BJ (cell line): ENCODE data around the gene TARM1. TPM values are rescaled to one million over a fixed set of nuclear protein-coding genes. Genes with fewer than 3 reads are reported as not detected.
"Not testable (repeated sequence)": the region's sequence is repeated elsewhere in the genome, so short reads cannot be mapped to it uniquely, and the experiment has no call there.

Experiments used
- CTCF ChIA-PET: fragments of 350-600 bp; formaldehyde crosslinking; extraction: SDS; loops from one replicate; lab custom pipeline; 2021; ENCODE audit warnings: antibody characterized with exemption, inconsistent platforms; lab: Yijun Ruan, JAX
- POLR2A ChIA-PET: fragments of 300-600 bp; sonication (Branson Sonifier 250); formaldehyde crosslinking; extraction: SDS; loops from one replicate; lab custom pipeline; 2021; ENCODE audit warnings: antibody characterized with exemption; lab: Charles Lee
- DNase-seq: peaks from one replicate; pipeline ENCODE4 v3.0.0-alpha.2; 2011; ENCODE audit warnings: low read depth
- H3K27me3 ChIP-seq: 2 replicates; pipeline ENCODE4 v1.6.0; 2011; ENCODE audit warnings: low read length; ENCODE audit not compliant: control insufficient read depth, insufficient read depth
- H3K36me3 ChIP-seq: 2 replicates; pipeline ENCODE4 v1.5.1; 2011; ENCODE audit warnings: low read length; ENCODE audit not compliant: control insufficient read depth, insufficient read depth
- H3K4me3 ChIP-seq: 2 replicates; pipeline ENCODE4 v1.5.1; 2011; ENCODE audit warnings: low read depth, mild to moderate bottlenecking, control low read depth, low read length
- CTCF ChIP-seq: IDR thresholded peaks from 2 replicates; pipeline ENCODE4 v1.5.1; 2011; ENCODE audit warnings: low read depth, mild to moderate bottlenecking, control low read depth, inconsistent platforms, low read length, moderate library complexity; ENCODE audit not compliant: insufficient read depth
- polyA plus RNA-seq: library from polyadenylated mRNA; depleted of rRNA; stranded (reverse); fragments of >200 nt; gene quantifications from 2 replicates; pipeline ENCODE4 v1.2.3, GENCODE V29; 2011

TARM1 gene
- polyA plus RNA-seq, 1 experiment = not detected

- Histone ChIP-seq H3K4me3 (no peak overlapping the region), H3K36me3 (peaks cover 26% of the 10 kb centered on the region), H3K27me3 (no peaks in the 10 kb centered on the region)
- DNase-seq = no peak
- CTCF ChIA-PET = no interaction called here
- TF ChIP-seq CTCF = no peak
- POLR2A ChIA-PET = no interaction called here
Measured at GRCh38 chr19:54105796-54106195, 24.6 kb upstream of the TARM1 start.

GRCh38 chr19:54104998-54105715, 24.0 kb upstream of the TARM1 start:
- Histone ChIP-seq H3K36me3 (peaks cover 24% of the 10 kb centered on the region), H3K27me3 (no peaks in the 10 kb centered on the region), H3K4me3 (no peak overlapping the region)
- ChIA-PET CTCF (no interaction called here), POLR2A (no interaction called here)
- DNase-seq = no peak
- TF ChIP-seq CTCF = no peak

GRCh38 chr19:54102421-54103169, 21.4 kb upstream of the TARM1 start, which contains the start of gene NDUFA3:
TSS of gene NDUFA3 (plus strand) at chr19:54102855. CDS start at chr19:54102879, 24 bp downstream.
- ChIA-PET POLR2A (no interaction called here), CTCF (no interaction called here)
- peak within 1 kb of the TSS; percentile 76 for H3K4me3 ChIP-seq
- TF ChIP-seq CTCF = no peak
- DNase-seq = peak; percentile 86
- no peaks in the 10 kb centered on the region for H3K27me3 ChIP-seq
- H3K36me3 ChIP-seq = peaks cover 8% of the 10 kb centered on the region

- CTCF ChIA-PET = no interaction called here
- no peak for DNase-seq
Measured at GRCh38 chr19:54100561-54100960, 19.4 kb upstream of the TARM1 start, which contains the start of gene OSCAR. TSS of gene OSCAR (minus strand) at chr19:54100803. CDS start at chr19:54100792, 11 bp downstream.

GRCh38 chr19:54099903-54100255, 18.7 kb upstream of the TARM1 start:
- CTCF ChIA-PET, H3K27me3 ChIP-seq, DNase-seq, H3K36me3 ChIP-seq, H3K4me3 ChIP-seq, POLR2A ChIA-PET: not testable (repeated sequence)

More at GRCh38 chr19:54100561-54100960, 19.4 kb upstream of the TARM1 start, which contains the start of gene OSCAR:
- TF ChIP-seq CTCF = no peak
- H3K36me3 ChIP-seq = no peaks in the 10 kb centered on the region; the same call in none of the 2 replicates
- H3K4me3 ChIP-seq = no peak within 1 kb of the TSS
- POLR2A ChIA-PET = no interaction called here
- no peaks in the 10 kb centered on the region for H3K27me3 ChIP-seq
